ENCODE data around the gene GON4L.

- TF ChIP-seq POLR2A (IDR thresholded peaks at IDR 0.05) (no peak), CTCF (IDR thresholded peaks at IDR 0.05) (no peak)
Measured at GRCh38 chr1:155872527-155872926, 15.5 kb upstream of the GON4L start.

All from heart left ventricle (tissue), 13 donors.